Suppressor macrophage treated with lipopolysaccharide for 4 hours (primary cell): ENCODE measurements around the gene RELN.

Experiments used
- DNase-seq: peaks from one replicate; pipeline ENCODE4 v3.0.0-alpha.2; 2020

Gene RELN

GRCh38 chr7:103446049-103446520, 543.4 kb downstream of the RELN start, which contains the start of gene SLC26A5:
Gene SLC26A5, minus strand, starts transcription at chr7:103446207. Its CDS starts 24,693 bp downstream, at chr7:103421514.
- DNase-seq: no peak

DNA sequence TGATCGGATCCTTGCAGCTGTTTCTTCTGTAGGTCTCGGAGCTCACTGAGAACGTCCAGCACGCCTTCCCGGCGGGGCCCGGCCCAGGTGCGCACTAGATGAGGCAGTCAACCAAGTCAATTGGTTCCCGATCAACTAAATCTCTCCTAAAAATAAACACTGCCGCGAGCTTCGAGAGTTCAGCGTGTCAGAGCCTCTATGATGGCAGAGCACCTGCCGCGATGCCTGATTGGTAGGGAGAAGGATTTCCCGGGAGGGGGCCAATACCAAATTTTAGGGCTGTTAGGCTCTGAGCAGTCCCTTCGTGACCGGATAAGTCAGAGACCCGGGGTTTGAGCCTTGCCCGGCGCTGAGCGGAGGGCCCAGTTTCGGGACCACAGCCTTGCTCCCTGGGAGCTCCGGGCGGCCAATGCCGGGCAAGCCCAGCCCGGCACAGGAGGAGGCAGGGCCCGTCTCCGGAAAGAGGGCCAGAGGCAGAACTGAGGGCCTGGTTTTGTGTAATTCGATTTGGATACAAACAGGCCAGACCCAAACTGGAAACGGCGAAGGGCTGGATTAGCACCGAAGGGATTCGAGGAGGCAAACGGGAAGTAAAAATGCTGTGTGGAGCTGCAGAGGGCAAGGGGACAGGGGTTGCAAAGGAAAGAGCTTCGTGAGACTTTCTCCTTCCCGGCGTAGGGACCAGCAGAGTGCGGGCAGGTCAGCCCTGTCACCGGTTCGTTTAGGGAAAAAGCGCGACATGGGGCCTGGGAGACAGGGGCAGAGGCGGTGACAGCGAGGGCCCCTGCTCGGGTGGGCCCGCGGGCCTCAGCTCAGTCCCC, 544.0 kb downstream of the RELN start:
- no peak for DNase-seq

GRCh38 chr7:103439661-103440060, 549.8 kb downstream of the RELN start:
- no peak for DNase-seq

- DNase-seq: no peak
These were observed 551.8 kb downstream of the RELN start for GRCh38 chr7:103437623-103438022.

DNA sequence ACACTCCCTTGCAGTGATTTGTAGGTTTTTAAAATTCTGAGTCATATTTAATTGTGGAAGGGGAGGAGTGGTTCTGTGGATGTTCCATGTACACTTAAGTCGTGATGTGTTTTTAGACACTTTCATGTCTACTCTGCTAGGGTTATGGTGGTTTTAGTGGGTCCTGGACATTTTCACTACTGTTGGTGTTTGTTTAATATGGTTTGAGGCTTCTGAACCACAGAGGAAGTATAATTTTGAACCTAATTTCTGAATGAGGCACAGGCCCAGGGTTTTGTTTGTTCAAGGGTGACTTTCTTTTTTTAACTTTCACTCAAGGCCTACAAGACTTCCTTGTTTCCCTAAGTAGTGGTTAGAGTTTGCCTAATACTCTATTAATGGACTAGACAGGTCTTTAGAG, 556.7 kb downstream of the RELN start:
- peak; percentile 20 for DNase-seq

GRCh38 chr7:103425177-103425576, 564.3 kb downstream of the RELN start:
- DNase-seq: no peak

GRCh38 chr7:103423467-103424179, 565.8 kb downstream of the RELN start:
- DNase-seq: no peak
